NCI-H2107 treated with DMSO at 0.1 percent for 48 hours (cell line): Measurements from ENCODE around the gene POTEM.
"Not testable (repeated sequence)": the region's sequence is repeated elsewhere in the genome, so short reads cannot be mapped to it uniquely, and the experiment has no call there.

Source experiments
- DNase-seq: peaks from one replicate; lab custom pipeline; 2025; ENCODE audit not compliant: unreplicated experiment; lab: John Stamatoyannopoulos, UW

POTEM gene

DNA sequence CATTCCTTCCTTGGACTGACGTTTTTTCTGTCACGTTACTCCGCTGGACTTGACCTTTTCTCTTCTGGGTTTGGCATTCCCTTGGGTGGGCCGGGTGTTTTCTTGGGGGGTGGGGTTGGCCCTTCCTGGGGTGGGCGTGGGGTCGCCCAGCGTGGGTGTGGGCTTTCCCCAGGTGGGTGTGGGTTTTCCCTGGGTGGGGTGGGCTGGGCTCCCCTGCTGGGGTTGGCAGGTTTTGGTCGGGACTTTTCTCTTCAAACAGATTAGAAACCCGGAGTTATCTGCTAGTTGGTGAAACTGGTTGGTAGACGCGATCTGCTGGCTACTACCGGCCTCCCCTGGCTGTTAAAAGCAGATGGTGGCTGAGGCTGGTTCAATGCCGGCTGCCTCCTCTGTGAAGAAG is at the start of gene POTEM:
Gene POTEM, plus strand, starts transcription at position 301 of the 400 bp plus-strand sequence. Its CDS starts 52 bp downstream, at position 353.
- DNase-seq, result not testable (repeated sequence)

DNA sequence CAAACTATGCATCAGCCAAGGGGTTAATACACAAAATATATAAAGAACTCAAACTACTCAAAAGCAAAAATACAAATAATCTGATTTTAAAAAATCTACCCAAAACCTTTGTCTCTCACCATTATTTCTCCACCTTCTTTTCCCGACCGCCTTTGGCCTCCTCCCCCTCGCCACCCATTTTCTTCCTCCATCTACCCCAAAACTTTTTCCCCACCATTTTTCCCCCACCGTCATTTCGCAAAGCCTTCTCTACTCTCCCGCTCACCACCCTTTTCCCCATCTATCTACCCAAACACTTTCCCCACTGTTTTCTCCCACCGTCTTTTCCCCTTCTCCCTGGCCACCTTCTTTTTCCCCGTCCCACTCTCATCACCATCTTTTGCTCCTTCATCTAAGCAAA is 48.9 kb upstream of the POTEM start:
- not testable (repeated sequence) for DNase-seq

DNA sequence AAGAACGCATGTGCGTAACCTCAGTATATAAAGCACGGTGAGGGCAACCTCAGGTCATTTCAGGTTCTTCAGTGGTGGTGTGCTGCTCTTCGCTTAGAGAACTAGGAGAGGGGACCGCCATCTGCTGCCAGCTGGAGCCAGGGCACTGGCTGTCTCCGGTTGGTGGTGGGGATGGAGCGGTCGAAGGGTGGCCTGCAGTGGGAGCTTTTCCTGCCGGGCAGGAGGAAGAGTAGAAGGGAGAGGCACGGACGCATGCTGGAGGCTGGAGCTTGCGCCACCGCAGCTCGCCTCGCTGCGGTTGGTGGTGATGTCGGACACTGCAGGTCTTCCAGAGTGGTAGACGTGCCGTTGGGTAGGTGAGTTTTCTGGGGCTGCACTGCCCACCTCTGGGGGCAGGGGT is 47.2 kb upstream of the POTEM start:
- DNase-seq, result not testable (repeated sequence)

DNA sequence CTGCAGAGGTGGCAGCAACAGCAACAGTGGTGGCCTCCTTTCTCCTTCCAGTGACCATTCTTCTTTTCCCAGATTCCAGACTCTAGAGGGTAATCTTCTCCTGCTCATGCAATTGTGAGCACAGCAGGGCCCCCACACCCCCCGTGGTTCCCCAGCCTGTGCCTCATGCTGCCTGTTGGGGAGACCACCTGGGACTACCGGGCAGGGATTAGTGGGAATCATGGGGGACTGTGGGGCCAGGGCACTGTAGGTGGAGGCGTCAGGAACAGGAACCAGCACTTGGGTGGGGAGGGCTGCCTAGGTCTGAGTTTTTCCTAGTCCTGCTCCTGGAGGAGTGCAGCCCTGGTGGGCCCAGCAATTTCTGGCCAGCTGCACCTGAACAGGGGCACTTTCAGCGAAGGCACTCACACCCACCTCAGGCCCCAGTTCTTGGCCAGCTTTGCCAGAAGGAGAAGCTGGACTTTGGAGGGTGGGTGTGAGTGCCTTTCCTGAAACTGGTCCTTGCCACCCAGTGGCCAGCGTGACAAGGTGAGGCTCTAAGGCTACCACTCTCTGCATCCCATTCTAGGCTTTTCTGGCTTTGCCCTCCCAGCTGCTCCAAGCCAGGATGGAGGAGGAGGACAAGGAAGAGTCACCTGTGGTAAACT is 46.1 kb upstream of the POTEM start:
- DNase-seq, result not testable (repeated sequence)

DNA sequence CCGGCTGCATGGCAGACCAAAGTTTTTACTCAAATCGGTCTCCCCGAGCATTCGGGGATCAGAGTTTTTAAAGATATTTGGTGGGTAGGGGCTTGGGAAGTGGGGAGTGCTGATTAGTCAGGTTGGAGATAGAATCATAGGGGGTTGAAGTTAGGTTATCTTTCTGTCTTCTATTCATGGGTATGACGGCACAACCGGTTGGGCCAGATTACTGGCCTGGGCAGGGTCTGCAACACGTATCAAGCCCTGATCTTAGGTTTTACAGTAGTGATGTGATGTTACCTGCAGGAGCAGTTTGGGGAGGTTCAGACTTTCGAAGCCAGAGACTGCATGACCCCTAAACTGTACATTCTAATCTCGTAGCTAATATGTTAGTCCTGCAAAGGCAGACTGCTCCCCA is 30.4 kb upstream of the POTEM start:
- DNase-seq, result not testable (repeated sequence)

DNA sequence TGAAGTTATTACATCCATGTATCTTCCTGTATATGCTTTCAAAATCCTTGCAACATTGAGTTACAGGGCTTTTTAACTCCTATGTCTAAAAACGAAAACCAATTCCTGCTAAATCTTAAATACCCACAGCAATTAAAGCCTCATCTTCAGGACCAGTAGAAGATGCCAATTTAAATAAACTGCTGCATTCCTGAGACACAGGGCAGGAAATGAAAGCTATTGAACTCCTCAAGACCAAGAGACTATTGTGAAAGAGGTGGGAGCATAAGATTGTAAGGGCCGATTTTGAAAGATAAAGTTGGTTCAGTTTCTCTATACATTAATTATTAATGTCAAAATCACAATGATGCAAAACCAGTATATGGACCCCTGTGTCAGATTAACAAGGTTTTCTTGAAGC is 28.5 kb upstream of the POTEM start:
- DNase-seq, result not testable (repeated sequence)

DNA sequence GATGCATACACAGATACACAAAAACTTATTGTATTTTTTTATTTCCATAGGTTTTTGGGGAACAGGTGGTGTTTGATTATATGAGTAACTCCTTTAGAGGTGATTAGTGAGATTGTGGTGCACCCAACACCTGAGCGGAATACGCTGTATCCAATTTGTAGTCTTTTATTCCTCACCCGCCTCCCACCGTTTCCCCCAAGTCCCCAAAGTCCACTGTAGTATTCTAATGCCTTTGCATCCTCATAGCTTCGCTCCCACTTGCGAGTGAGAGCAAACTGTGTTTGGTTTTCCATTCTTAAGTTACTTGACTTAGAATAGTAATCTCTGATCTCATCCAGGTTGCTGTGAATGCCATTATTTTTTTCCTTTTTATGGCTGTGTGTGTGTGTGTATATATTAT is 17.3 kb upstream of the POTEM start:
- DNase-seq, result not testable (repeated sequence)

DNA sequence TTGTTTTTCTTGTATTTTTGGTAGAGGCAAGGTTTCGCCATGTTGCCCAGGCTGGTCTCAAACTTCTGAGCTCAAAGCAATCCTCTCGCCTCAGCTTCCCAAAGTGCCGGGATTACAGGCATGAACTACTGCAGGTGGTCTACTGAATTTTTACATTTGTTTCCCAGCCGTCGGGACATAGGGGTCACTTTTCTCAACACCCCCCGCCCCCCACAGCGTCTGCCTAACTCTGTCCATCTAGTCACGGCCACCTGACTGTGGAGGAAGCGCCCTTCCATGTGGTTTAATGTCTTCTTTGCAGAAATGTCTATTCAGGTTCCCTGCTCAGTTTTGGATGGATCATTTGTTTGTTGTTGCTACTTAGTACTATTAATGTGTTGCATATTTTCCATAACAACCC is 14.1 kb upstream of the POTEM start:
- not testable (repeated sequence) for DNase-seq

DNA sequence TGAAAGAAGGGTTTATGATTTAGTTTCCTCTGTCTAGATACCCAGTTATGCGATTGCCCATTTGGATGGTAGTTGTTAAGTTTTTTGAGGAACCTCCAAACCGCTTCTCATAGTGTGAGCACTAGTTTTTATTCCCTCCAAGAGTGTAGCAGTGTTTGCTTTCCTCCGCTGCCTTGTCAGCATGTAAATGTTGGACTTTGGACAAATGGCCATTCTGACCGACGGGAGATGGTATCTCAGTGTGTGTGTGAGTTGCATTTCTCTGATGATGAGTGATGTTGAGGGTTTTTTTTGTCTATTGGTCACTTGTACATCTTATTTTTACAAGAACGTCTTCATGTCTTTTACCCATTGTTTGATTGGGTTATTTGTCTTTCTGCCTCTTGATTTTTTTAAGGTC is 11.4 kb upstream of the POTEM start:
- DNase-seq, result not testable (repeated sequence)

DNA sequence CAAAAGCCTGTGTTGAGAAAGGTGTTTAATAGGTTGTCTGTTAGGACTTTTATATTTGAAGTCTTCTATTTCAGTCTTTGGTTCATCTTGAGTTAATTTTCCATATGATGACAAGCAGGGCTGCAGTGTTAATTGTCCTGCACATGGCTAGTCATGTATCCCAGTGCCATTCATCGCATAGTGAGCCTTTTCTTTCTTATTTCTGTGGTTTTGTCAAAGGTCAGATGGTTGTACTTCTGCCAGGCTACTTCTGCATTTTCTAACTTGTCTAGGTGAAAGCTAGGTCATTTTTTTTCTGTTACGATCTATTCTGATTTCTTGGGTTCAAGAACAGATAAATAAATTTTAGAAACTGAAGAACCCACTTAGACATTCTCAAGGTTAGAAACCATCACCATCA is 5.7 kb upstream of the POTEM start:
- not testable (repeated sequence) for DNase-seq

DNA sequence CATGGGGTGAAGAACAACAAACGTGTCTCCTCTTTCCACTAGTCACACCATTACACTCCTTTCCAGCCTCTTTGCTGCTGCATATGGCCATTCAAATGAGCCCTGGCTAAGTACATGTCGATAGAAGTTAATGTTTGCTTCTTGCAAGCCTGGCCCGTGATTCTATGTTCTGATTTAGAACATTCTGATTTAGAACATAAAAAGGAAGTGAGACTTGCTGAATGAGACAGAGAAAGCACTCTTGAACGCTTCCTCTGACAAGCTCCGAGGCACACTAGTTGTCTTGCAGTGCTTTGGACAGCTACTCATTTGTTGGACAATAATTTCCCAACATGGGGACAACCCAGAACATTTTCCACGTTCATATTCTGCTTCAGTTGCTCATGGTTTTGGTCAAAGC is 5.1 kb upstream of the POTEM start:
- not testable (repeated sequence) for DNase-seq

DNA sequence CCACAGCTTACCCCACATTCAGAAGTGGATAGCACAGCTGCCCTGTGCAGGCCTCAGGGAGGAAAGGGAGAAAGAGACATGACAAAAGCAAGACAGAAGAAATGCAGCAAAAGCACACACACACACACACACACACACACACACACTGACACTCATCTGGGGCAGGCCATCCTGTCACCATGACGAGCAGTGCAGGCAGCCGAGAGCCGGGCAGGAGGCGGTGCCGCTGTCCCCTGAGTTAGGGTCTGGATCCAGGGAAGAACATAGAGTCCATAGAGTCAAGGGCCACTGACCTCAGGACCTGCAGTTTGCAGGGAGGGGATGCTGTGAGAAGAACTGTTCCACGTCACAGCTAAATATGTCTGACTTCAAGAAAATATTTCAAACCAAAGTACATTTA is 4.0 kb upstream of the POTEM start:
- DNase-seq, result not testable (repeated sequence)

DNA sequence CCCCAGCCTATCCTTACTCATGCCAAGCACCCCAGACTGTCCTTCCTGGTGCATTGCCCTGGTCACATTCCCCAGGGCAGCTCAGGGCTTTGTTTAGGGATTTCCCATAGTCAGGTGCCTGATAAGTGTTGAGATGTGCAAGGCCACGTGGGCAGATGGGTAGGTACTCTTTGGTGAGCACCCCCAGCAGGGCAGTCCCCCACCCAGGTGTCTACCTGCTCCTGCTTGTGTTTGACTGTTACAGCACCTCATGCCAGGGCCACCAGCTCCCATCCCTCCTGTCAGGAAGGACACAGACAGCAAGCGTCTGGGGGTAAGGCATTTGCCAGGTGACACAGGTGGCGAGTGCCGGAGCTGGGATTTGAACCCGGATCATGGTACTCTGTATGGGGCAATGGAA is 2.4 kb upstream of the POTEM start:
- not testable (repeated sequence) for DNase-seq

DNA sequence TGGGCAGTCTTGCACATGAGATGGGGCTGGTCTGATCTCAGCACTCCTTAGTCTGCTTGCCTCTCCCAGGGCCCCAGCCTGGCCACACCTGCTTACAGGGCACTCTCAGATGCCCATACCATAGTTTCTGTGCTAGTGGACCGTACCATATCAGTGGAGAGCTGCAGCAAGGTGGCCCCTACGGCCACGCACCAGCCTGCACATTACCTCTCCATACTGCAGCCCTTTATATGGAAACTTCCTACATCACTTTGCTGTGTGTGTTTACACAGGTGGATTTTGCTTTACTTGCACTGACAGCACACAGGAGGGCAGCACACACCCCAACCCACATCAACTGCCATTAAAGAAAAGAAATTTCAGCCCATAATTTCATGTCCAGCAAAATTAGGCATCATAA is 35.3 kb downstream of the POTEM start:
- DNase-seq, result not testable (repeated sequence)

DNA sequence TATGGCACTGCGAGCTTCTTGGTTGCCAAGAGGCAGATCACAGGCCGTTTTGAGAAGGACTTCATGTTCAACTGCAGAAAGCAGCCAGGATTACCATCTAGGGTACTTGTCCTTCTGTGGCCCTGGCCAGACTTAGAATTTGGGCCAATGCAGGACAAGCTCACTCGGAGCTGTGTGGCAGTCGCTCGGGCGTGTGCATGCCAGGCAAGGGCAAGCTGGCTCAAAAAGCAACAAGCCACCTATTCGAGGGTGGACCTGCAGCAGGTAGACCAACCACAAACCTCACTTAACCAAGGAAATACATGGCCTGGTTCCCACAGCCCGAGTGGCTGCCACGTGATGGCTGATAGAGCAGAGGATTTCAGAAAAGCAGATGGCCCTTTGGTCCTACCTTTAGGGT is 39.3 kb downstream of the POTEM start:
- DNase-seq, result not testable (repeated sequence)

DNA sequence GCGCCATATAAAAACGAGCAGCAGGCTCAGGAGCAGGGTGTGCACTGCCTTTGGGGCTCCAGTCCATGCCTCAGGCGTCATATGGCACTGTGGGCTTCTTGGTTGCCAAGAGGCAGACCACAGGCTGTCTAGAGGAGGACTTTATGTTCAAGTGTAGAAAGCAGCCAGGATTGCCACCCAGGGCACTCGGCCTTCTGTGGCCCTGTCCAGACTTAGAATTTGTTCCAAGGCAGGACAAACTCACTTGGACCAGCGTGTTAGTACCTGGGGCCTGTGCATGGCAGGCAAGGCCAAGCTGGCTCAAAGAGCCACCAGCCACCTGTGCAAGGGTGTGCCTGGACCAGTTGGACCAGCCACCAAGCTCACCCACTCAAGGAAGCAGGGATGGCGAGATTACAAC is 40.4 kb downstream of the POTEM start:
- DNase-seq, result not testable (repeated sequence)

DNA sequence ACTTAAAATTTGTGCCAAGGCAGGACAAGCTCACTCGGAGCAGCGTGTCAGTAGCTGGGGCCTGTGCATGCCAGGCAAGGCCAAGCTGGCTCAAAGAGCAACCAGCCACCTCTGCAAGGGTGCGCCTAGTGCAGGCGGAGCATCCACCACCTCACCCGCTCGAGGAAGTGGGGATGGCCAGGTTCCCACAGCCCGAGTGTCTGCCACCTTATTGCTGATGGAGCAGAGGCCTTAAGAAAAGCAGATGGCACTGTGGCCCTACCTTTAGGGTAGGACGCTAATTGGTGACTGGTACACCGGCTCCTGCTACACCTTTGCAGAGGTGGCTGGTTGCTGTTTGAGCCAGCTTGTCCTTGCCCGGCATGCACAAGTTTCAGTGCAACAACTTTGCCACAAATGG is 43.8 kb downstream of the POTEM start:
- not testable (repeated sequence) for DNase-seq

DNA sequence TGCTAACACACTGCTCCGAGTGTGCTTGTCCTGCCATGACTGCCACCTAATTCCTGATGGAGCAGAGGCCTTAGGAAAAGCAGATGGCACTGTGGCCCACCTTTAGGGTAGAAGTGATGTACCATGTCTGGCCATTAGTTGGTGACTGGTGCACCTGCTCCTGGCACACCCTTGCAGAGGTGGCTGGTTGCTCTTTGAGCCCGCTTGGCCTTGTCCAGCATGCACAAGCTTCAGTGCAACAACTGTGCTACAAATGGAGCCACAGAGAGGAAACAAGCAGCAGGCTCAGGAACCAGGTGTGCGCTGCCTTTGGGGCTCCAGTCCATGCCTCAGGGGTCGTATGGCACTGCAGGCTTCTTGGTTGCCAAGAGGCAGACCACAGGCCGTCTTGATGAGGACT is 44.5 kb downstream of the POTEM start:
- not testable (repeated sequence) for DNase-seq

DNA sequence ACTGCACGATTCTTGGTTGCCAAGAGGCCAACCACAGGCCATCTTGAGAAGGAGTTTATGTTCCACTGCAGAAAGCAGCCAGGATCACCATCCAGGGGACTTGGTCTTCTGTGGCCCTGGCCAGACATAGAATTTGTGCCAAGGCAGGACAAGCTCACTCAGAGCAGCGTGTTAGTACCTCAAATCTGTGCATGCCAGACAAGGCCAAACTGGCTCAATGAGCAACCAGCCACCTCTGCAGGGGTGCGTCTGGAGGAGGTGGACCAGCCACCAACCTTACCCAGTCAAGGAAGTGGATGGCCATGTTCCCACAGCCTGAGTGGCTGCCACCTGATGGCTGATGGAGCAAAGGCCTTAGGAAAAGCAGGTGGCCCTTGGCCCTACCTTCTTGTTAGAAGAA is 48.0 kb downstream of the POTEM start:
- DNase-seq, result not testable (repeated sequence)

DNA sequence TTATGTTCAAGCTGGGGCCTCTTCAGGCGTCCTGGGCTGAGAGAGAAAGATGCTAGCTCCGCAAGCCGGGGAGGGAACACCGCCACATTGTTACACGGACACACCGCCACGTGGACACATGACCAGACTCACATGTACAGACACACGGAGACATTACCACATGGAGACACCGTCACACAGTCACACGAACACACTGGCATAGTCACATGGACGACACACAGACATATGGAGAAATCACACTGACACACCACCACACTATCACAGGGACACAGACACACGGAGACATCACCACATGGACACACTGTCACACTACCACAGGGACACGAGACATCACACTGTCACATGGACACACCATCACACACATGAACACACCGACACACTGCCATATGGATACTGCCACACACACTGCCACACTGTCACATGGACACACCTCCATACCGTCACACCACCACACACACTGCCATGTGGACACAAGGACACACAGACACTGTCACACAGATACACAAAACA is 57.9 kb downstream of the POTEM start:
- DNase-seq, result not testable (repeated sequence)

DNA sequence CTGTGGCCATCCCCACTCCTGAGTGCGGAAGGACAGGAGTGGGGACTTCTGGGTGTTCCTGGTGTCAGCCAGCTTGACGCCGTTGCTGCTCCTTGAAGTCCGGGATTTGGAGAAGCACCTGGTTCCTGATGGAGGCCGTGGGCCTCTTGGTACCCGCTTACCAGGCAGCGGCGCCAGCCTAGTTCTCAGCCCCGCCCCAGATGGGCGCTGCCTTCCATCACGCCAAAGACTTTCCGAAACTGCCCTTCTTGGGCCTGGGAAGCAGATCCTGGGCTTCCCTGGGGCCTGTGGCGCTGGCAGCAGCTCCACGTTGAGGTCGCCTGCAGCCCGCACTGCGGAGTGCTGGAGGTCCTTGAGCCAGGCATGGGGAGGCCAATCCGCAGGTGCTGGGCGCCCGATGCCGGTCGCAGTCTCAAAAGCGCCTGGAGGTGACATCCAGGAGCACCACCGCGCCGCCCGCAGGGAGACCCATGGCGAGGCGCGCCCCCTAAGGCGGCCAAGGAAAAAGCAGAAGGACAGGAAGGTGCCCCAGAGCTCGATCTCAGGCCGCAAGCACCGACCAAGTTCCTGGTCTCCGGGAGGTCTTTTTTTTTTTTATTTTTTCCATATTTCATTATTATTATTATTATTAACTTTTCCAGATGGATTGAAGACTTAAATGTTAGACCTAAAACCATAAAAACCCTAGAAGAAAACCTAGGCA is 59.6 kb downstream of the POTEM start:
- not testable (repeated sequence) for DNase-seq

DNA sequence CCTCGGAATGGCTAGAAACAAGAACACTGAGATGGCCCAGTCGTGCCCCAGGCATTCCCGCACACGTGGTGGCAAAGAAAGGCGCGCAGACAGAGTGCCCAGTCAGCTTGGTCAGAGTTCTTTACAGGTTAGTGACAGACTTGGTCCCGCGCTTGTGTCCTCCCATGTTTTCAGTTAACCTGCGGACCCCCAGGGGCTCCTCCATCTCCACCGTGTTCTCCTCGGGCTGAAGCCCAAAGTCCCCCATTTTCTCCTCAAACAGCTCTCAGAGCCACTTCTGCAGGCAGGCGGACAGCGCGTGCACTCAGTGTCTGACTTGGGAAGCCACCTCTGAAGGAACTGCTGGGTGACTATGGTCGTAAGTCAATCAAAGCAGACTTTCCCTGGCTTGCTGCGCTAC is 60.7 kb downstream of the POTEM start:
- not testable (repeated sequence) for DNase-seq
